GM11168 (cell line): ENCODE measurements around the gene LRRC61.

Experiments used
- in situ Hi-C: fragments of 300-500 bp; cut with MboI; formaldehyde crosslinking; loops from one replicate; pipeline ENCODE4 v1.12.0; 2022; ENCODE audit warnings: low sequenced_read_pairs; ENCODE audit not compliant: unreplicated experiment

The LRRC61 gene

DNA sequence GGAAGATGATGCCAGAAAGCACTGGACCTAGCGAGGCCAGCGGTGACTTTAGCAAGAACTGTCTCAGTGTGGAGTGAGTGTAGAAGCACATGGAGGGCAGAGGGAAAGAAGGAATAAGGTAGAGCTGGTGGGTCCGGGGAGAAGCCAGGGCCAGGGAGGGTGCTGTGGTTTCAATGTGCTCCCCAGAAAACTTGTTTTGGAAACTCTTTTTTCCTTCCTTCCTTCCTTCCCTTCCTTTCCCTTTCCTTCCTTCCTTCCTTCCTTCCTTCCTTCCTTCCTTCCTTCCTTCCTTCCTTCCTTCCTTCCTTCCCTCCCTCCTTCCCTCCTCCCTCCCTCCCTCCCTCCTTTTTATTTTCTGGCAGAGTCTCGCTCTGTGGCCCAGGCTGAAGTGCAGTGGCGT lies 23.8 kb downstream of the LRRC61 start:
- in situ Hi-C loops = no loop called here

DNA sequence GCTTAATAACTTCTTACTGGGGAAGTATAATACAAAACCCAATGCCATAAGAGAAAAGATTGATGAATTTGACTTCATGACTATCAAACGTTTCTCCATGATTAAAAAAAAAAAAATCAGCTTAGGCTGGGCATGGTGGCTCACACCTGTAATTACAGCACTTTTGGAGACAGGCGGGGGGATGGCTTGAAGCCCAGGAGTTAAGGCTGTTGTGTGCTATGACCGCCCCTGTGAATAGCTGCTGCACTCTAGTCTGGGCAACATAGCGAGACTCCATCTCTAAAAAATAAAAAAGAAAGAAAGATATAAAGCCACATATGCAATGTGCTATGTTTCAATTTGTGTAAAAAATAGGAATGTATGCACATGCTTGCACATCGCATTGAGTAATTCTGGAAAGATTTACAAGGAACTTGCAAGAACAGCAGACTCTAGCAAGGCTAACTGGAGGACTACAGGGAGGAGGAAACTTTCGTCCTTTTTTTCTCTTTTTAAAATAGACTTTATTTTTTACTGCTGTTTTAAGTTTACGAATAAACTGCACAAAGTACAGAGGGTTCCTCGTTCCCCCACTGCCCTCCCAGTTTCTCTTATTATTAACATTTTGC lies 28.5 kb downstream of the LRRC61 start:
- in situ Hi-C loops = no loop called here

DNA sequence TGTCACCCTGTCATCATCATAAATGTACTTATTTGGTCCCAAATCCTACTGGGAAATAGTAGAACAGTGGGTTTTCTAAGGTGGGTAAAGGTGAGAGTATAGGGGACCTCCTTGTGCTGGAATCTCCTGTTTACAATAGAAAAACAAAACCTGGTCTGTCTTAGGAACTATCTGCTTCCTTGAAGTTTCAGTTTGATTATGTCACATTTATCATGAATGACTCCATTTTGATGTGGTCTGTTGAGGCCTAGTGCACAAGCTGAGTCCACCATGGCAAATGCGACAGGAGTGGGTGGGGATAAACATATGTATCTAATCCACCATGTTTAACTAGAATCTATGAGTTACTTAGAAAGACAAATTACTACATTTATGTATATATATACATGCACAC lies 32.5 kb downstream of the LRRC61 start:
- in situ Hi-C loops = no loop called here

DNA sequence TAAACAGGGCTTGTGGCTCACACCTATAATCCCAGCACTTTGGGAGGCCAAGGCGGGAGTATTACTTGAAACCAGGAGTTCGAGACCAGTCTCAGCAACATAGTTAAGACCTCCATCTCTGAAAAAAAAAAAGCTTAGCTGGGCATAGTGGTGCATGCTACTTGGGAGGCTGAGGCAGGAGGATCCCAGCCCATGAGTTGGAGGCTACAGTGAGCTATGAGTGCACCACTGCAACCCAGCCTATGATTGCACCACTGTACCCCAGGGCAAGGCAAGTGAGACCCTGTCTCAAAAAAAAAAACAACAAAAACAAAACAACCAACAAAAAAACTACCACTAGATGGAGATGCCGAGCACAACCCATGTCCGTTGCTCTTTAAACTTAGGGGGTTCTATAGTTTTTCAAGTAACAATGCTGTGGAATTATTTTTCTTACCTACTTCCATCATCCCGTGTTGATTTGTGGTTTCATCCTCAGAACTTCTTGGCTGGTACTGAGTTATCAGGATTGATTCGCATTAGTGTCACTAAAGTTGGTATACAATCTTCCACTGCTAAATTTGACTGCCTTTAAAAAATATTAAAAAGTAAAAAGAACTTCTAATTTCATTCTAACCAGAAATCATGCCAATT lies 33.2 kb downstream of the LRRC61 start:
- in situ Hi-C loops = no loop called here

DNA sequence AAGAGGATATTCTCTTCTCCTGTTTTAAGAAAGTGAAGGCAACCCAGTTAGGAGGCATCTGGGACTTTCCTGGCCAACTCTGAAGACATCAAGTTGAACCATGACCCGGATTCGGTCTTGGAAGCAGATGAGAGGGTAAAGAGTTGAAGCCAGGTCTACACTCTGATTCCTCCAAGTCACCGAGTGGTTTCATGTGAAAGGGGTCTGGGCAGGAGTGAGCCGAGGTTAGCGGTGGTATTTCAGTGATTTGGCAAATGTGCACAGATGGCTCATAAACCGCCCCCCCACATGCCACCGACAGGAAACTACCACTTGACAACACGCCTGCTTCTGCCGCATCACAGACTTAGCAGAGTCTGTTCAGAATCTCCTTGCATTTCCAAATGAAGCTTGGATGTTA lies 34.1 kb downstream of the LRRC61 start:
- in situ Hi-C loops = no loop called here

DNA sequence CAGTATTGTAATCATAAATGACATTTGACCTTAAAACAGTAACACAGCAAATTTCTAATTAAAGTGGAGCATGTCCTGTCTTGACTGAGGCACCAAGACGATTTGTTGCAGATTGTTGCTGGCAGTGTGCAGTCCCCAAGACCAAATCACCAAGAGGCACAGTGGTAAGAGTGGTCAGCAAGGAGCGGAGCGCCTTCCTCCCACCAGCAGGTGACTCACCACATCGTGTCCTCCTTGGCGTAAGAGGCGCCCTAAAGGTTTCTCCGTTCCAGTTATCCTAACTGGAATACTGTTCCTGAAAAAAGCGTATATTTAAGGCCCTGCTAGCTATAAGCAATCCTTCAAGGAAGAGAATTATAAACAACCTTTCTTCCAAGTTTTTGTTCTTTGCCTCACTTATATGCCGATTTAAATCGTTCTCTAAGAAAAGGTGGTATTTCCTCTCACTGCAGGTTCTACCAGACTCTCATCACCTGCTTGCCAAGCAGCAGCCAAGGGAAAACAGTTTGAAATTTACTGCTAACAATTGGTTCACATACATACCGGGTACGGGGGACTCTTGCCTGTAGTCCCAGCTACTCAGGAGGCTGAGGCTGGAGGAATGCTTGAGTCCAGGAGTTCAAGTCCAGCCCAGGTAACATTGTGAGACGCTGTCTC lies 34.7 kb downstream of the LRRC61 start:
- in situ Hi-C loops = no loop called here

DNA sequence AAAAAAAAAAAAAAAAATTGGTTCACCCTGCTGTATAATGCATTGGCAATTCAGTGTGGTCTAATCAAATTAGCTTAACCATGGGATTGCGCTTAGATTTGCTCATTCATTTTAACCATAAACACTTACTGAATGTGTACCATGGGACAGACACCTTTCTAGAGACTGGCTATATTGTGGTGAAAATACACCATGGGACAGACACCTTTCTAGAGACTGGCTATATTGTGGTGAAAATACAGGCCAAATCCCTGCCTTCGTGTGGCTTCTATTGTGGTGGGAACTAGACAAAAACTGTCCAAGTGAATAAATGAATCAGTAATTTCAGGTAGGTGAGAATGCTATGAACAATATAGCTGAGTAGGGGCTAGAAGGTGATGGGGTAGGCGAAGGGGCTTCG lies 35.3 kb downstream of the LRRC61 start:
- in situ Hi-C loops = no loop called here

DNA sequence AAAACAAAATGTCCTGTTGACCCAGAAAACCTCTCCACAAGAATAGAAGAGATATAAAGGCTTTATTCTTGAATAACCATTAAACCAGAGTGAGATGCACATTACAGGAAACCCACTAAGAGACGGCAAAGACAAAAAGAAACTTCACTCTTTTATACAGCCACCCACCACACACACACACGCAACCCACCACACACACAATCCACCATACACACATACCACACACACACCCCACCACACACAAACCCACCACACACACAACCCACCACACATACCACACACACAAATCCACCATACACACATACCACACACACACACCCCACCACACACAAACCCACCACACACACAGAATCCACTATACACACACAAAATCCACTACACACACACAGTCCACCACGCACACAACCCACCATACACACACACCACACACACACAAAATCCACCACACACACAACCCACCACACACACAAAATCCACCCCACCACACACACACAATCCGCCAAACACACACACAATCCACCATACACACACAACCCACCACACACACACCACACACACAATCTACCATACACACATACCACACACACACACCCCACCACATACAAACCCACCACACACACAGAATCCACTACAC lies 36.0 kb downstream of the LRRC61 start:
- in situ Hi-C loops = no loop called here

DNA sequence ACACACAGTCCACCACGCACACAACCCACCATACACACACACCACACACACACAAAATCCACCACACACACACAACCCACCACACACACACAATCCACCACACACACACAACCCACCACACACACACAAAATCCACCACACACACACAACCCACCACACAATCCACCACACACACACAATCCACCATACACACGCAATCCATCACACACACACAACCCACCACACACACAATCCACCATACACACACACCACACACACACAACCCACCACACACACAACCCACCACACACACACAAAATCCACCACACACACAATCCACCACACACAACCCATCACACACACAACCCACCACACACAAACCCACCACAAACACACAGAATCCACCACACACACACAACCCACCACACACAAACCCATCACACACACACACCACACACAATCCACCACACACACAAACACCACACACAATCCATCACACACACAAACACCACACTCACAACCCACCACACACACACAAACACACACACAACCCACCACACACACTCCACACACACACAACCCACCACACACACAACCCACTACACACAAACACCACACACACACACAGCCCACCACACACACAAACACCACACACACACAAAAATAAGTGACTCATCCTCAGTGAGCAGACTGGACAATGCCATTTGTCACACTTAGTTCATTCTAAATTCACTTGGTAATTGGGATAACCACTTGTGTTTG lies 36.6 kb downstream of the LRRC61 start:
- in situ Hi-C loops = loop anchor here (10.0 kb wide), 1 partner anchor 65 kb away; no protein-coding TSS in a partner anchor

DNA sequence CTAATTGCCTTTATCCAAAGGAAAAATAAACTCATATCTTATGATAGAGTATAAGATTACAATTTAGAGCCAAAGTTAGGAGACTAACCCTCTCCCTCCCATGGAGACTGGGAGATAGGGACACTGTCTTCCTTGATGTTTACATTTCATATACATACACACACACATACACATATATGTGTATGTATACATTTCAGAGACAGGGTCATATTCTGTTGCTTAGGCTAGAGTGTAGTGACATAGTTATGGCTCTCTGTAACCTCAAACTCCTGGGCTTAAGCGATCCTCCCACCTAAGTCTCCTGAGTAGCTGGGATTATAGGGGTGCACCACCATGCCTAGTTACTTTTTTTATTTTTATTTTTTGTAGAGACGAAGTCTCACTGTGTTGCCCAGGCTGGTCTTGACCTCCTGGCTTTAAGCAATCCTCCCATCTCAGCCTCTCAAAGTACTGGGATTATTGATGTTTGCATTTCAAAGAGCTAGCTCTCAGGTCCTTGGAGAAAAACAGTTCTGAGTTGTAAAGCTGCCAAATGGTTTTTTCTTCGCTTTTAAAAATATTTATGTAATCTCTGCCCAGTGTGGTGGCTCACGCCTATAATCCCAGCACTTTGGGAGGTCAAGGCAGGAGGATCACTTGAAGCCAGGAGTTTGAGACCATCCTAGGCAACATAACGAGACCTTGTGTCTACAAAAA lies 37.4 kb downstream of the LRRC61 start:
- in situ Hi-C loops = loop anchor here (10.0 kb wide), 1 partner anchor 64 kb away; no protein-coding TSS in a partner anchor

DNA sequence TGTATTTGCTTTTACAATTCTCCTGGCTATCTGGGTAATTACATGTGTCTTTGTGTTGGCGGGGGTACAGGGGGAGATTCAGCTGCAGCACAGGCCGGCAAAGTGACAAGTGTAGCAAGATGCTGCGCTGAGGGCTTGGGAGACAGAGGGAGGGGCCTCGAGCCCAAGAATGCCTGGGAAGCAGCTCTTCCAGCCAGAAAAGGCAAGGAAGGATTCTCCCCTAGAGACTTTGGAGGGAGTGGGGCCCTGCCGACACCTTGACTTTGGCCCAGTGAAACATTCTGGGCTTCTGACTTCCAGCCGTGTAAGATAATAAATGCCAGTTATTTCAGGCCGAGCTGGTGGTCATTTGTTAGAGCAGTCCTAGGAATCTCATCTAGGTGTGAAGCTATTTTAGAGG lies 38.2 kb downstream of the LRRC61 start:
- in situ Hi-C loops = loop anchor here (10.0 kb wide), 1 partner anchor 63 kb away; no protein-coding TSS in a partner anchor

DNA sequence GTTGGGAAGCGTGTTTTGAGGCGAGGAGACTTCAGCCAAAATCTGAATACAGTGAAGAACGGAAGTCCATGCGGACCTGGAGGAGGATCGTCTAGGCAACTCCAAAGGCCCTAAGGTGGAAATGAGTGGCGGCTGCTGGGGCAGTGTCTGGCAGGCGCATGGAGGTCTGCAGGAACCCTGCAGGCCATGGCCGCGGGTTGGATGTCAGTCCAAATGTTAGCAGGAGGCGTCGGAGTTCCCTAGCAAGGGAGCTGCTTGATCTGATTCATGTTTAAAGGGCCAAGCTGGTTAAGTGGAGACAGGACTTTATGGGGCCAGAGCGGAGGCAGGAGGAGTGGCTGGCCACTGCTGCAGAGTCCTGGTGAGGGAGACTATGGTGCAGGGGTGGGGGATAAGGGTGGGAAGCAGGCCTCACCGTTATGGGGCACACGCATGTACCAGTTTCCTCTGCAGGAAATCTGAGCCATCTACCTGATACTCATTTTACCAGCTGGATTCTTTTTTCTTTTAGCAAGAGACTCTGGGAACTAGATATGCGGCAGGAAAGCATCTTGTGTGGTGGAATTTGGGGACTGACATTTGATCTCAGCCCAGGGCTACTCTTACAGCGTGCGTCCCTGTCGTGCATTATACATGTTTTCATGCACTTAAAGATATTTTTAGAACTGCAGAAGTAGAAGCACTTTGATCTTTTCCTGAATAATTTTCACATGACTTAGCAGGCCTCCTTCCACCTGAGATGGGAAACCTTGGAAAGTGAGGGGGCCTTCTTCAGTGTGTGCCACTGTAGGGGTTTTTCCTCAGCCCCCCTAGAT lies 38.9 kb downstream of the LRRC61 start:
- in situ Hi-C loops = loop anchor here (10.0 kb wide), 1 partner anchor 63 kb away; no protein-coding TSS in a partner anchor

DNA sequence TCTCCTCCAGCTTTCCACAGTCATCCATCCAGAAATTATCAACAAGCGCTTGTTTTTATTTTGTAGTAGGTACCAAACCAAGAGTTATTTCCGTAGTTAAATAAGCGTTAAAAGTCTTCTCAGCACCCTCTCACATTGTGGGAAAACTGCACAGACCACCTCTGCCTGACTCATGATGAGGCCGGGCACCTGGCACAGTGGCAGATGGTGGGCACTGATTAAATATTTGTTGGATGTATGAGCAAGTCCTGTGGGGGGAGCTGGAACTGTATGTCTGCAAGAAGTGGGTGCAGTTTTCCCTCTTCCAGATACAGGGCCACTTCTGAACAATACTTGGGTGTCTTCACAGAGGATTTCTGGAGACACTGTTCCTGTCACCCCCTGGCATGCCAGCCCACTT lies 40.2 kb downstream of the LRRC61 start:
- in situ Hi-C loops = loop anchor here (10.0 kb wide), 1 partner anchor 61 kb away; no protein-coding TSS in a partner anchor

DNA sequence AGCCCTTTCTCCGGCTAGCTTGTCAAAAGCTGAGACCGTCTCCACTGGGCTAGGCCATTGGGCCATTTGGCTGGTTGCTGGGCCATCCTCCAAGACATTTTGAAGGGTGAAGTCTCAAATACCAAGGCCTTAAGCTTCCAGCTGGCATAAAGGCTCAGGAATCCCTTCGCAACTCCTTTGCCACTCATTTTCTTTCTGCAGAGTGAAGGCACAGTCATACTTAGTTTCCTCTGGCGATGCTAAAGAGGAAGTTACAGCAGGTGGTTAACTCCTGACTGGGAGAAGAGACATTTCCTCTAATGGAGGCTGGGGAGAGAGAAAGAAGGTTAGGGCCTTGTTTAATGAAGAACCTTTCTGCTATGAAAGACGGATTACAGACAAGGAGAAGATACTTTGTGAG lies 40.7 kb downstream of the LRRC61 start:
- in situ Hi-C loops = loop anchor here (10.0 kb wide), 1 partner anchor 61 kb away; no protein-coding TSS in a partner anchor

DNA sequence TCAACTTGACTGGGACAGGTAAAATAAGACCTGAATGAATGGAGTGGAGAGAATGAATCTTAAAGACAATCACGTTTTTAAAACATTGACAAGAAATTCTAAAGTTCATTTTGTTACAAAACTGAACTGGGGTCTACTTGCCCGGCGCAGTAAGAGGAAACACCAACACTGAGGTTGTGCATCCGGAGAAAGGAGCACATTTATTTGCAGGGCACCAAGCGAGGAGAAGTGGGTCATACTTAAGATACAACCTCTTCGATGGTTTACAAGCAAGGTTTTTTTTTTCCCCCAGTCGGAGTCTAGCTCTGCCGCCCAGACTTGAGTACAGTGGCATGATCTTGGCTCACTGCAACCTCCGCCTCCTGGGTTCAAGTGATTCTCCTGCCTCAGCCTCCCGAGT lies 42.0 kb downstream of the LRRC61 start:
- in situ Hi-C loops = loop anchor here (10.0 kb wide), 1 partner anchor 60 kb away; no protein-coding TSS in a partner anchor

DNA sequence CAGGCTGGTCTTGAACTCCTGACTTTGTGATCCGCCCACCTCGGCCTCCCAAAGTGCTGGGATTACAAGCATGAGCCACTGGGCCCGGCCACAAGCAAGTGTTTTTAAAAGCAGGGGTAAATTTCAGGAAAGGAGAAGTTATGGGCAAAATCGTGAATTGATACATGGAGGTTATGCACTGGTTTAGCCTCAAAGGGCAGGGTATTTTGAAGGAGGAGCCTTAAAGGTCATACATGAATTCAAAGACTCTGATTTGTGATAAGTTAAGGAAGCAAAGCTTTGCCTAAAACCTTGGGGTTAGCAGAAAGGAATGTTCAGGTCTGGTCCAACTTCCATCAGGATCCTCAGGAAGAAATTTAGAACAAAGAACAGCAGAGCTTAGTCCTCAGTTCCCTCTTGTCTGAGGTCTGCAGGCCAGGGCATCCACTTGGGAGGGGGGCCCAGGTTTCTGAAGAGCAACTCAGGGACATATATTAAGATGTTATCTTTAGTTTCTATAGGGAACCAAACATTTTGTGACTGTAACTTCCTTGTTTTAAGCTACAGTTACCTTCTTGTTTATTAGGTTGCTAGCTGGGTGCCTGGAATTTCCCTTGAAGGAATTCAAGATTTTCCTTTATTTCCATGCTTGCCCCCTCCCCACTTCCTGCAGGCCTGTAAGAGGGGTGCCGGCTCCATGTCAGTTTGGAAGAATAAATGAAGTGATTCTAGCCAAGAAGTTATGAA lies 42.7 kb downstream of the LRRC61 start:
- in situ Hi-C loops = loop anchor here (10.0 kb wide), 1 partner anchor 59 kb away; no protein-coding TSS in a partner anchor

DNA sequence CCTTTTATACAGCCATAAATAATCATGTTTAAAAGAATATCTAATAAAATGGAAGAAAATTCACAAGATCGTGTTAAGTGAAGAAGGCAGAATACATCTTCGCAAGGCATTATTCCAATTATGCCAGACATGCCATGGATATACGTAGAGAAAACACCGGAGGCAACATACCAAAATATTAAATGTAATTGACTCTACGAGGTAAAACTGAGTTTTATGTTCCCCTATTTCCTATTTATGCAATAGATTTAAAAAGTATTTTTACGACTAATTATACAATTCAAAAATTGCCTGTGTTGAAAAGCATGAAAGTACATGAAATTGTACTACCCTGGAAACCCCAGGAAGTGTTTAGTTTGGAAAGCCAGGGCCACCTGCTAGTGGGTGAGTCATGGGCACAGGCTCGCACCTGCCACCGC lies 44.5 kb downstream of the LRRC61 start:
- in situ Hi-C loops = loop anchor here (10.0 kb wide), 1 partner anchor 57 kb away; no protein-coding TSS in a partner anchor
